HG03439 (cell line): ENCODE measurements around the gene UBE2G1.

Experiments
- ATAC-seq: cut with Tn5 transposase; IDR thresholded peaks from one replicate; pipeline ENCODE4 v1.9.1; 2021; ENCODE audit warnings: mild to moderate bottlenecking, moderate library complexity; ENCODE audit not compliant: unreplicated experiment

Gene UBE2G1

GRCh38 chr17:4309897-4310296, 56.6 kb downstream of the UBE2G1 start:
- no peak for ATAC-seq

GRCh38 chr17:4307179-4307930, 59.1 kb downstream of the UBE2G1 start:
- ATAC-seq: no peak

- no peak for ATAC-seq
Observed at GRCh38 chr17:4305224-4305623, 61.3 kb downstream of the UBE2G1 start.

- ATAC-seq: no peak
Observed at GRCh38 chr17:4304417-4305027, 62.0 kb downstream of the UBE2G1 start.

- no peak for ATAC-seq
Observed at GRCh38 chr17:4301066-4301465, 65.4 kb downstream of the UBE2G1 start.

- ATAC-seq: no peak
Observed at GRCh38 chr17:4297351-4297750, 69.1 kb downstream of the UBE2G1 start.

- ATAC-seq: no peak
Observed at GRCh38 chr17:4295686-4296085, 70.8 kb downstream of the UBE2G1 start.

- ATAC-seq: no peak
Observed at GRCh38 chr17:4293572-4293971, 72.9 kb downstream of the UBE2G1 start.

GRCh38 chr17:4287710-4288109, 78.8 kb downstream of the UBE2G1 start:
- ATAC-seq: no peak

GRCh38 chr17:4276514-4276913, 90.0 kb downstream of the UBE2G1 start:
- ATAC-seq: no peak

GRCh38 chr17:4272972-4273368, 93.5 kb downstream of the UBE2G1 start:
- ATAC-seq: no peak

GRCh38 chr17:4272213-4272971, 94.1 kb downstream of the UBE2G1 start:
- no peak for ATAC-seq

- ATAC-seq: no peak
Observed at GRCh38 chr17:4270736-4271135, 95.7 kb downstream of the UBE2G1 start.

- ATAC-seq: no peak
Observed at GRCh38 chr17:4269915-4270314, 96.6 kb downstream of the UBE2G1 start.

- ATAC-seq: no peak
Observed at GRCh38 chr17:4267402-4267801, 99.1 kb downstream of the UBE2G1 start.

GRCh38 chr17:4266550-4266949, 99.9 kb downstream of the UBE2G1 start:
- ATAC-seq: no peak

- ATAC-seq: peak; percentile 92
Observed at GRCh38 chr17:4263282-4264215, 102.9 kb downstream of the UBE2G1 start, which contains the start of gene ANKFY1. Gene ANKFY1, minus strand, starts transcription at chr17:4263979. Its CDS starts 38 bp downstream, at chr17:4263941.

GRCh38 chr17:4262703-4263102, 103.8 kb downstream of the UBE2G1 start:
- no peak for ATAC-seq

- no peak for ATAC-seq
Observed at GRCh38 chr17:4261452-4261851, 105.0 kb downstream of the UBE2G1 start.

- ATAC-seq: no peak
Observed at GRCh38 chr17:4258867-4259266, 107.6 kb downstream of the UBE2G1 start.

- ATAC-seq: no peak
Observed at GRCh38 chr17:4256952-4257351, 109.5 kb downstream of the UBE2G1 start.
